H1 (cell line): ENCODE measurements around the gene APH1A. TPM values are rescaled to one million over a fixed set of nuclear protein-coding genes. Genes with fewer than 3 reads are reported as not detected.

Source experiments
- HDAC2 ChIP-seq, 2 experiments: fragments of 300-600 bp in 1 of 2; sonication (generic) in 1 of 2; IDR thresholded peaks; 2 replicates each; pipeline ENCODE4 v1.6.1; 2011 to 2012; ENCODE audit warnings: low read depth in 2 of 2, low read length in 2 of 2, mild to moderate bottlenecking in 2 of 2, moderate library complexity in 2 of 2, borderline replicate concordance in 1 of 2, inconsistent platforms in 1 of 2
- TAF7 ChIP-seq: optimal IDR thresholded peaks from 2 replicates; pipeline ENCODE3; 2011; ENCODE audit warnings: low read depth, mild to moderate bottlenecking, inconsistent platforms, low read length, moderate library complexity, borderline replicate concordance
- polyA plus RNA-seq, 7 experiments: library from polyadenylated mRNA; depleted of rRNA in 3 of 7; stranded (reverse) in 5 of 7; unstranded in 2 of 7; fragments of >200 nt in 5 of 7; fragments of 200-250 nt in 2 of 7; gene quantifications; 1 replicate in 5 of 7; 2 replicates in 1 of 7; 4 replicates in 1 of 7; pipeline versions ENCODE4 v1.2.1 to v1.2.3, GENCODE V29; 2011 to 2013; ENCODE audit warnings: missing spikeins in 2 of 7, mixed read lengths in 2 of 7
- total RNA-seq: library from RNA; stranded (reverse); fragmentation: NEBNext Ultra II Directional; extraction: Animal tissue kit (Norgen Biotek cat#: 25700); gene quantifications from 2 replicates; pipeline ENCODE4 v1.2.1, GENCODE V29; 2021

The APH1A gene
- total and polyA plus RNA-seq, 2 of the 8 experiments (the other 6 are each of a cell fraction or from before 2014, with no cell fraction given) = 111 to 183 TPM

DNA sequence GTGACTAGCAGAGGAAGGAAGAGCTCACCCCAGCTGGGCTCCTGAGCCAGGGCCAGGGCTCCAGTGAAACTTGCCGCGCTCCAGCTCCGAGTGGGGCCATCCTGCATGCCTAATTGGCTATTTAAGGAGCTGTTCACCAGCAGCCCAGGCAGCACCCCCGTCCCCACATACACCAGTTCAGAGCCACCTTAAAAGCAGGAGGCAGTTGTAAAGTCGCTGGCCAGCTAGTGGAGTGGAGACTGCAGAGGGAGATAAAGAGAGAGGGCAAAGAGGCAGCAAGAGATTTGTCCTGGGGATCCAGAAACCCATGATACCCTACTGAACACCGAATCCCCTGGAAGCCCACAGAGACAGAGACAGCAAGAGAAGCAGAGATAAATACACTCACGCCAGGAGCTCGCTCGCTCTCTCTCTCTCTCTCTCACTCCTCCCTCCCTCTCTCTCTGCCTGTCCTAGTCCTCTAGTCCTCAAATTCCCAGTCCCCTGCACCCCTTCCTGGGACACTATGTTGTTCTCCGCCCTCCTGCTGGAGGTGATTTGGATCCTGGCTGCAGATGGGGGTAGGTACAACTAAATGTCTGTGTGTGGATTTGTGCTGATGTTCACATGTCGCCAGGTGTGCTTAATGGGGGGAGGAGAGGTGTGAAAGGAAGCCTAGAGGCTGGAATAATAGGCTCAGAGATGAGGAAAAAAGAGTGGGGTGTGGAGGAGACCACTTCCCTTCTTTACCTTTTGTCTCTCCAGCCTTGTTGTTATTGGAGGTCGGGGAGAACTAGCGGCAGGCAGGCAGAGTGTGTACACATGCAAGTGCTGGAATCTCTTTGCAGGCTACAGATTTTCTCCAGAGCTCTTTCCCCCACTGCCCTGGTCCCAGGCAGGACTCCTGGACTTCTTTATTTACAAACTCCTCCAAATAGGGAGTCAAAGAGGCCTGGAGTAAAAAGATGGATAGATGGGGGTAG is 10.9 kb downstream of the APH1A start, which contains the start of gene CA14 (continued):
- TF ChIP-seq HDAC2 (IDR thresholded peaks at IDR 0.05; ENCODE audit: borderline replicate concordance in 1 of 2, low read depth in 2 of 2, low read length in 2 of 2) (0 out of 4 replicates have a peak, but pooled peaks of 1 of the 2 experiments have one; percentile 21), TAF7 (no peak)
